Activated CD4-positive, alpha-beta memory T cell treated with anti-CD3 and anti-CD28 coated beads for 36 hours (primary cell): Measurements from ENCODE around the gene RBBP4. TPM values are rescaled to one million over a fixed set of nuclear protein-coding genes. Genes with fewer than 3 reads are reported as not detected.

Experiments
- CTCF ChIA-PET: fragments of 350-600 bp; sonication (Branson Sonifier 250); formaldehyde crosslinking; loops from one replicate; lab custom pipeline; 2021; ENCODE audit warnings: antibody characterized with exemption, inconsistent platforms; lab: Charles Lee
- POLR2A ChIA-PET: fragments of 350-600 bp; sonication (Branson Sonifier 250); formaldehyde crosslinking; loops from one replicate; lab custom pipeline; 2021; ENCODE audit warnings: antibody characterized with exemption; lab: Charles Lee
- DNase-seq: peaks from one replicate; pipeline ENCODE4 v3.0.0-alpha.2; 2020
- H3K27ac Mint-ChIP-seq: one replicate; pipeline ENCODE4 v1.8.0; 2021; ENCODE audit warnings: mixed read lengths
- H3K27me3 Mint-ChIP-seq: one replicate; pipeline ENCODE4 v1.8.0; 2021; ENCODE audit warnings: mixed read lengths
- H3K36me3 Mint-ChIP-seq: one replicate; pipeline ENCODE4 v1.8.0; 2021; ENCODE audit warnings: mixed read lengths
- H3K4me1 Mint-ChIP-seq: one replicate; pipeline ENCODE4 v1.8.0; 2021; ENCODE audit warnings: low read depth, mixed read lengths
- H3K4me3 Mint-ChIP-seq: one replicate; pipeline ENCODE4 v1.8.0; 2021; ENCODE audit warnings: mild to moderate bottlenecking, mixed read lengths
- H3K9me3 Mint-ChIP-seq: one replicate; pipeline ENCODE4 v1.8.0; 2021; ENCODE audit warnings: mixed read lengths
- intact Hi-C: fragments of 100-400 bp; cut with micrococcal nuclease; formaldehyde crosslinking; loops from one replicate; pipeline ENCODE4 v1.15.1; 2023
- total RNA-seq, 2 experiments: library from RNA; stranded (reverse); gene quantifications; one replicate each; pipeline ENCODE4 v1.2.3, GENCODE V29; 2021

RBBP4 gene
- total RNA-seq, 2 experiments from 2014 or later, result 325 to 334 TPM

DNA sequence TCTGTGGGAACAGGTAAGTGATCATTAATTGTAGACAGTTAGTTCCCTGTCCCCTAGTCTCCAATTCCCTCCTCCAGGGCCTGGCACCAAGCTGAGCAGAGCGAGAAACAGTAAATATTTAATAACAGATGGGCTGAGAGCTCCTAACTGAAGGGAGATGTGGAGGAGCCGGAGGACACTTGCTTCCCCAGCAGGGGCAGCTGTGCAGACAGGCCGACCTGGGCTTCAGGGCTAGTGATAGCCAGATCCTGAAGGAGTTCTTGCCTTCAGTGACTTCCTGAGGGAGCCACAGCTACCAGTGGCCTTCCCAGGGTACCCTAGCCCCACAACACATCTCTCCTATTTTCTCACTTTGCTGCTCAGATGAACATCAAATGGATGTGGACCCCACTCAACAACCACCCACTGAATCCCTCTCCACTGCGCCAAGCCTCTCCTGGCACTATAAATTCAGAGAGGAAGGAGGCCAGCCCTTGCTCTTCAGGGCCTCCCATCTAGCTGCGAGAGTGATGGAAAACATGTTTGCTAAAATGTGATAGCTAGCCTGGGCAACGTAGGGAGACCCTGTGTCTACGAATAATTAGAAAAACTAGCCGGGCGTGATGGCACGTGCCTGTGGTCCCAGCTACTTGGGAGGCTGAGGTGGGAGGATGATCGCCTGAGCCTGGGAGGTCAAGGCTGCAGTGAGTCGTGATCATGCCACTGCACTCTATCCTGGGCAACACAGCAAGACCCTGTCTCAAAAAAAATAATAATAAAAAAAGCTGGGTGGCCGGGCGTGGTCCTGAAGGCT, 78.4 kb downstream of the RBBP4 start:
- Mint-ChIP-seq H3K4me1 (peaks cover 13% of the 10 kb centered on the region), H3K27me3 (peaks cover 2% of the 10 kb centered on the region), H3K9me3 (no peaks in the 10 kb centered on the region), H3K27ac (no peak overlapping the region), H3K36me3 (no peaks in the 10 kb centered on the region), H3K4me3 (no peak overlapping the region)
- CTCF ChIA-PET, result interaction anchor here (0.9 to 4.3 kb wide), 5 partner anchors 16 to 147 kb away, joined by 3 to 28 read pairs (median 6); no protein-coding TSS in a partner anchor
- intact Hi-C loops, result no loop called here
- POLR2A ChIA-PET, result no interaction called here
- no peak for DNase-seq

DNA sequence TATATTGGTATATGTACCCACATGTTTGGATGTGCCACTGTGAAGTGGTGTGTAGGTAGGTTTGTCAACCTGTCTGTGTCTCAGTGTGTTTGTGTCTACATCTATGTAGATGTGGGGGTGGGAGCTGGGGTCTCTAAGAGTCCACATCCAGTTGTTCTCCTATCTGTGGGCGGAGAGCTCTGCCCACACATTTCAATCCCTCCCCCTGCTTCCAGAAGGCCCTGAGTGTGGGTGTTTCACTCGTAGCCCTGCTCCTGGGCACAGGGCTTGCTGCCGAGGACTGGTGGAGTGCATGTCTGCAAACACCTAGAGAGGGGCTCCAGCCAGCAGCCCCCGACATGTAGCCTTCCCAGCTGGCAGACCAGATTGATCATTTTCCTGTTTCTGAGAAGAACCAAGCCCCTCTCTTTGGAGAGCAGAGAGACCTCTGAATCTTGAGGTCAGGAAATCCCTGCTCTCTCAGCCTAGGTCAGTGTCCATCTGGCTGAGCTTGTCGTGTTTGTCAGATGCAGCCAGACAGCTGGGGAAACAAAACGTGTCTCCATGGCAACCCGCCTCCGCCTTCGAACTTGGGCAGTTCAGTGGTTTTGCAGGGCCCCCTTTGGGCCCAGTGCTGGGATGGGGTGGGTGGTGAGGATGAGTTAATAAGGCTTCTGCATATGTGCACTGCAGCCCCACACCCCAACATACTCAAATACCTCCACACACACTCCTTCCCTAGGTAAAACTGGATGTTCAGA, 82.7 kb downstream of the RBBP4 start:
- no peak overlapping the region for H3K27ac Mint-ChIP-seq
- DNase-seq, result no peak
- no peaks in the 10 kb centered on the region for H3K27me3 Mint-ChIP-seq
- intact Hi-C loops, result no loop called here
- H3K9me3 Mint-ChIP-seq, result no peaks in the 10 kb centered on the region
- no peak overlapping the region for H3K4me3 Mint-ChIP-seq
- POLR2A ChIA-PET, result no interaction called here
- H3K4me1 Mint-ChIP-seq, result peaks cover 3% of the 10 kb centered on the region
- CTCF ChIA-PET, result interaction anchor here (0.8 to 2.3 kb wide), 3 partner anchors 21 to 40 kb away, joined by 3 to 9 read pairs (median 4); no protein-coding TSS in a partner anchor
- no peaks in the 10 kb centered on the region for H3K36me3 Mint-ChIP-seq

Other genes starting within 250 kb of the RBBP4 start
- gene ZBTB8B, start 186.1 kb upstream of the RBBP4 start, total RNA-seq, result not detected
- gene ZBTB8A, start 111.8 kb upstream of the RBBP4 start, total RNA-seq, result under 1 TPM; 0.27 to 0.33 TPM
- 10 to 100 TPM; 64.8 to 67.4 TPM for gene ZBTB8OS, start 658 bp upstream of the RBBP4 start, total RNA-seq
- gene SYNC, start 51.6 kb downstream of the RBBP4 start, total RNA-seq, result not detected
- gene YARS1, start 166.2 kb downstream of the RBBP4 start, total RNA-seq, result 100 to 1,000 TPM; 208 to 213 TPM
- gene S100PBP, start 166.4 kb downstream of the RBBP4 start, total RNA-seq, result 10 to 100 TPM; 30.4 to 32.7 TPM
- gene FNDC5, start 219.7 kb downstream of the RBBP4 start, total RNA-seq, result not detected
- gene HPCA, start 235.3 kb downstream of the RBBP4 start, total RNA-seq, result under 1 TPM in 1 of 2 experiments, not detected in 1; 0.29 TPM